Duodenal mucosa (tissue), 2 donors: ENCODE data around the gene FSIP1.

Source experiments
- H3K27ac ChIP-seq: one replicate; pipeline ENCODE4 v1.7.0; 2013; ENCODE audit warnings: low read depth, low read length
- H3K27me3 ChIP-seq, 2 donors: one replicate each; pipeline ENCODE4 v1.7.0; 2013; ENCODE audit warnings: low read length in 2 of 2, control low read depth in 1 of 2; ENCODE audit not compliant: insufficient read depth in 2 of 2, control insufficient read depth in 1 of 2
- H3K36me3 ChIP-seq, 2 donors: one replicate each; pipeline ENCODE4 v1.7.0; 2013; ENCODE audit warnings: low read length in 2 of 2, control low read depth in 1 of 2; ENCODE audit not compliant: insufficient read depth in 2 of 2, control insufficient read depth in 1 of 2
- H3K4me1 ChIP-seq, 2 donors: one replicate each; pipeline ENCODE4 v1.7.0; 2013; ENCODE audit warnings: low read length in 2 of 2, control low read depth in 1 of 2; ENCODE audit not compliant: insufficient read depth in 2 of 2, control insufficient read depth in 1 of 2
- H3K4me3 ChIP-seq, 2 donors: one replicate each; pipeline ENCODE4 v1.7.0; 2013; ENCODE audit warnings: low read length in 2 of 2, low read depth in 1 of 2
- H3K9ac ChIP-seq, 2 donors: one replicate each; pipeline ENCODE4 v1.7.0; 2013; ENCODE audit warnings: low read length in 2 of 2, low read depth in 1 of 2
- H3K9me3 ChIP-seq, 2 donors: one replicate each; pipeline ENCODE4 v1.7.0; 2013; ENCODE audit warnings: low read length in 2 of 2, control low read depth in 1 of 2; ENCODE audit not compliant: control insufficient read depth in 1 of 2

Gene FSIP1

DNA sequence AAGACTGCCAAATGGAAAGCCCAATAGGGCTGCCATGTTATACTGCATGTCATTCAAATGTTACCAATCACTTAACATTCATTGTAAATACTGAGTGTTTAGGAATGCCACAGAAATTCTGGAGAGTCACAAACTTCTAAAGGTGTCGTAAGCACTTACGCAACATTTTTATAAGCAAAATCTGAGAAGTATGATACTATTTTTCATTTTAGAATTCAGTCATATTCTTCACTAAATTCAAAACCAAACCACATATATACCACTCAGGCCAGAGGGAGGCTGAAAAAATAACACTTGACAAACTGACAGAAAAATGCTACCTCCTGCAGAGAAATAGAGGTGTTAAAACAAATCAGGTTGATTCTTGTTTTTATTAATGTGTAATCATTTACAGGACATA, 112.0 kb downstream of the FSIP1 start:
- no peak overlapping the region for H3K27ac ChIP-seq
- no peaks in the 10 kb centered on the region for H3K36me3 ChIP-seq
- H3K27me3 ChIP-seq = no peaks in the 10 kb centered on the region
- H3K9ac ChIP-seq = no peak overlapping the region
- H3K9me3 ChIP-seq = no peaks in the 10 kb centered on the region
- no peaks in the 10 kb centered on the region for H3K4me1 ChIP-seq
- no peak overlapping the region for H3K4me3 ChIP-seq

- H3K4me3 ChIP-seq = no peak overlapping the region
These were observed 113.0 kb downstream of the FSIP1 start for GRCh38 chr15:39669661-39670060.

GRCh38 chr15:39669241-39669640, 113.4 kb downstream of the FSIP1 start:
- H3K4me3 ChIP-seq = no peak overlapping the region
- no peaks in the 10 kb centered on the region for H3K4me1 ChIP-seq
- no peaks in the 10 kb centered on the region for H3K27me3 ChIP-seq

More at GRCh38 chr15:39669661-39670060, 113.0 kb downstream of the FSIP1 start:
- Histone ChIP-seq H3K36me3 (no peaks in the 10 kb centered on the region), H3K9me3 (no peaks in the 10 kb centered on the region), H3K27ac (no peak overlapping the region), H3K27me3 (no peaks in the 10 kb centered on the region), H3K4me1 (no peaks in the 10 kb centered on the region), H3K9ac (no peak overlapping the region)

DNA sequence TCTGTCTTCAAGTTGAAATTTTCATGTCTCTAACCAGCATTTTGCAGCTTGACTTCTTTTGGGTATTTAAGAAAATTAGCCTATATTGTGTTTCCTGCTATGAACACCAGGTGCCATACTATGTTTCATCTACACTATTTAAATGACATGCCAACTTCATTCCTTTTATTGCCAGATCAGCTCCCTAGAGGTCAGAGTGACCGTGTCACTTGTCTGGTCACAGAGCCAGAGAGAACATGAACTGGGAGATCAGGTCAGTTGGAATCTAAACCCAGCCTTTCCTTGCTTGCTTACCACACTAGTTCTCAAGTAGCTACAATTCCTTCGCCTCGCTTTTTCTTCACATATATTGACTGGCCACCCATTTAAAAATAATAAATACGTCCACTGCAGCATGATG, 114.2 kb downstream of the FSIP1 start:
- H3K36me3 ChIP-seq = no peaks in the 10 kb centered on the region
- no peak overlapping the region for H3K4me3 ChIP-seq
- no peak overlapping the region for H3K27ac ChIP-seq
- no peaks in the 10 kb centered on the region for H3K4me1 ChIP-seq
- no peak overlapping the region for H3K9ac ChIP-seq
- H3K9me3 ChIP-seq = no peaks in the 10 kb centered on the region
- no peaks in the 10 kb centered on the region for H3K27me3 ChIP-seq

More at GRCh38 chr15:39669241-39669640, 113.4 kb downstream of the FSIP1 start:
- Histone ChIP-seq H3K9ac (no peak overlapping the region), H3K36me3 (no peaks in the 10 kb centered on the region), H3K9me3 (no peaks in the 10 kb centered on the region), H3K27ac (no peak overlapping the region)

- no peaks in the 10 kb centered on the region for H3K4me1 ChIP-seq
- H3K9me3 ChIP-seq = no peaks in the 10 kb centered on the region
- no peak overlapping the region for H3K9ac ChIP-seq
- no peaks in the 10 kb centered on the region for H3K27me3 ChIP-seq
- H3K4me3 ChIP-seq = no peak overlapping the region
- no peak overlapping the region for H3K27ac ChIP-seq
- H3K36me3 ChIP-seq = no peaks in the 10 kb centered on the region
These were observed 115.1 kb downstream of the FSIP1 start for GRCh38 chr15:39667382-39668127.

- Histone ChIP-seq H3K27ac (no peak overlapping the region), H3K9me3 (no peaks in the 10 kb centered on the region), H3K4me1 (no peaks in the 10 kb centered on the region), H3K9ac (no peak overlapping the region), H3K27me3 (no peaks in the 10 kb centered on the region), H3K36me3 (no peaks in the 10 kb centered on the region), H3K4me3 (no peak overlapping the region)
These were observed 116.0 kb downstream of the FSIP1 start for GRCh38 chr15:39666677-39667076.

GRCh38 chr15:39665629-39666250, 116.9 kb downstream of the FSIP1 start:
- Histone ChIP-seq H3K4me3 (no peak overlapping the region), H3K36me3 (no peaks in the 10 kb centered on the region), H3K9ac (no peak overlapping the region), H3K27ac (no peak overlapping the region), H3K27me3 (no peaks in the 10 kb centered on the region), H3K9me3 (no peaks in the 10 kb centered on the region), H3K4me1 (no peaks in the 10 kb centered on the region)

GRCh38 chr15:39663704-39664250, 118.9 kb downstream of the FSIP1 start:
- Histone ChIP-seq H3K4me1 (no peaks in the 10 kb centered on the region), H3K4me3 (no peak overlapping the region), H3K36me3 (no peaks in the 10 kb centered on the region)

DNA sequence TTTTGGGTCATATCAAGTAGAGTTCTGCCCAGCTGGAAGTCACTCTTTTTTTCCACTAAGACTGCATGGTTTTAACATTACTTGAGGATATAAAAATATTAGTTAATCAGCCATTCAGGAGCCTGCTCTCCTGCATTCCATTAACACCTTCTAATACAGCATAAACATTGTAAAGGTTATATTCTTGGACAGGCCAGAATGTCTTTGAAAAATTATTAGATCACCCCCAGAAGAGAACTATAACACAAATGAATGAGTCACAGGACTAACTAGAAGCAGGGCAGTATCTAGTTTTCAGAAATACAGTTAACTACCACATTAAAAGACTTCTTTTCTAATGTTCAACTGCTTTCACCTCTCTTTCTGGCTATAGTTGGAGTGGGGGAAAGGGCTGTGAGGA, 120.9 kb downstream of the FSIP1 start:
- Histone ChIP-seq H3K36me3 (no peaks in the 10 kb centered on the region), H3K27me3 (no peaks in the 10 kb centered on the region)

More at GRCh38 chr15:39663704-39664250, 118.9 kb downstream of the FSIP1 start:
- Histone ChIP-seq H3K27me3 (no peaks in the 10 kb centered on the region), H3K9ac (no peak overlapping the region), H3K27ac (no peak overlapping the region), H3K9me3 (no peaks in the 10 kb centered on the region)

DNA sequence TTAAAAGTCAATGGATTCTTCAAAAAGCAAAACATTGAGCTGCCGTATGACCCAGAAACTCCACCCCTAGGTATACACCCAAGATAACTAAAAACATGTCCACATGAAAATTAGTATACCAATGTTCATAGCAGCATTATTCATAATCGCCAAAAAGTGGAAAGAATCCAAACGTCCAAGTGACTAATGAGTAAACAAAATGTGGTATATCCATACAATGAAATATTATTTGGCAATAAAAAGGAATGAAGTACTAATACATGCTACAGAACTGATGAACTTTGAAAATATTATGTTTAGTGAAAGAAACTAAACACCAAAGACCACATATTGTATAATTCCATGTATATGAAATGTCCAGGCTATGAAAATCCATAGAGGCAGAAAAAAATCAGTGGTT, 123.9 kb downstream of the FSIP1 start:
- Histone ChIP-seq H3K9ac (no peak overlapping the region), H3K27ac (no peak overlapping the region), H3K4me3 (no peak overlapping the region)

More for the DNA sequence above, 120.9 kb downstream of the FSIP1 start:
- H3K4me1 ChIP-seq = no peaks in the 10 kb centered on the region
- H3K9ac ChIP-seq = no peak overlapping the region
- H3K4me3 ChIP-seq = no peak overlapping the region
- no peaks in the 10 kb centered on the region for H3K9me3 ChIP-seq
- no peak overlapping the region for H3K27ac ChIP-seq

More for the DNA sequence above, 123.9 kb downstream of the FSIP1 start:
- H3K36me3 ChIP-seq = no peaks in the 10 kb centered on the region
- no peaks in the 10 kb centered on the region for H3K27me3 ChIP-seq
- H3K4me1 ChIP-seq = no peaks in the 10 kb centered on the region
- no peaks in the 10 kb centered on the region for H3K9me3 ChIP-seq
